T-helper 1 cell treated with Interleukin-12 subunit alpha and Interleukin-12 subunit beta and Interleukin-4 antibody, amounts not matched to agents 30 μg/mL and 1 μg/mL, for 36 hours (primary cell): ENCODE data around the gene CDKN2B-AS1.
"Not testable (repeated sequence)": the region's sequence is repeated elsewhere in the genome, so short reads cannot be mapped to it uniquely, and the experiment has no call there.

Experiments used
- H3K27ac Mint-ChIP-seq: one replicate; pipeline ENCODE4 v1.8.0; 2021; ENCODE audit warnings: mild to moderate bottlenecking, mixed read lengths
- H3K27me3 Mint-ChIP-seq: one replicate; pipeline ENCODE4 v1.8.0; 2021; ENCODE audit warnings: low read depth, mixed read lengths
- H3K36me3 Mint-ChIP-seq: one replicate; pipeline ENCODE4 v1.8.0; 2021; ENCODE audit warnings: low read depth, mixed read lengths
- H3K4me1 Mint-ChIP-seq: one replicate; pipeline ENCODE4 v1.8.0; 2021; ENCODE audit warnings: low read depth, mixed read lengths
- H3K4me3 Mint-ChIP-seq: one replicate; pipeline ENCODE4 v1.8.0; 2021; ENCODE audit warnings: mild to moderate bottlenecking, moderate library complexity, mixed read lengths
- H3K9me3 Mint-ChIP-seq: one replicate; pipeline ENCODE4 v1.8.0; 2021; ENCODE audit warnings: mixed read lengths

CDKN2B-AS1 gene

DNA sequence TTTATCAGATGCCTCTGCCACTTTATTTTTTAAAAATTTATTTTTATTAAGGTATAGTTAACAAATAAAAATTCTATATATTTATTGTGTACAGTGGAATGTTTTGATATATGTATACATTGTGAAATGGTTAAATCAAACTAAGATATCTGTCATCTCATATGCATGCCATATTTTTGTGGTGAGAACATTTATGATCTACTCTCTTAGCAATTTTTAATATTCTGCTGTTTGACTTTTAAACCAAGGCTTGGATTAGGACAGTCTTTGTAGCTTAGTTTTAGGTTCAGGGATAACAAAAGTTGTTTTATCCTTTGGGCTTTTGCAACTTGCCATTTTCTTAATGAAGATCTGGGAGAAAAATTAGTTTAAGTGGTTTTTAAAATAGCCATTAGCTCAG, 60.5 kb downstream of the CDKN2B-AS1 start:
- peaks cover 30% of the 10 kb centered on the region for H3K4me1 Mint-ChIP-seq
- H3K36me3 Mint-ChIP-seq, result peaks cover 29% of the 10 kb centered on the region
- H3K27me3 Mint-ChIP-seq, result peaks cover 35% of the 10 kb centered on the region
- no peaks in the 10 kb centered on the region for H3K9me3 Mint-ChIP-seq
- H3K4me3 Mint-ChIP-seq, result no peak overlapping the region
- no peak overlapping the region for H3K27ac Mint-ChIP-seq

DNA sequence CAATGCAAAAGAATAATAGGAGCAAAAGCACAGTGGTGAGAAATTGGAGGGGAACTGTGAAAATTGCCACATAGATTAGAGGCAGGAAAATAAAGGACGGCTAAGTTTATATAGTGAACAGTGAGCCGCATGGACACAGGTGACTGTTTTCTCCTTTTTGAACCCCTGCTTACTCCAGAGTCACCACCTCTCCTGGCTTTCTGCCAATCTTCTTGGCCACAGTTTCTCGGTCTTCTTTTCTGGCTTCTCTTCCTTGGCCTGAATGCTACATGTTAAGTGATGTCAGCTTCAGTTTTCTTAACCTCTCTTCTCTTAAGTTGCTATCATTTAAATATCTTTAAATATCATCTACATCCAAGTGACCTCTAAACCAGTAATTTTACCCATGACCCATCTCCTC, 61.8 kb downstream of the CDKN2B-AS1 start:
- H3K4me1 Mint-ChIP-seq, result peaks cover 21% of the 10 kb centered on the region
- H3K27ac Mint-ChIP-seq, result no peak overlapping the region
- no peak overlapping the region for H3K4me3 Mint-ChIP-seq
- H3K9me3 Mint-ChIP-seq, result no peaks in the 10 kb centered on the region
- peaks cover 41% of the 10 kb centered on the region for H3K27me3 Mint-ChIP-seq
- peaks cover 31% of the 10 kb centered on the region for H3K36me3 Mint-ChIP-seq

DNA sequence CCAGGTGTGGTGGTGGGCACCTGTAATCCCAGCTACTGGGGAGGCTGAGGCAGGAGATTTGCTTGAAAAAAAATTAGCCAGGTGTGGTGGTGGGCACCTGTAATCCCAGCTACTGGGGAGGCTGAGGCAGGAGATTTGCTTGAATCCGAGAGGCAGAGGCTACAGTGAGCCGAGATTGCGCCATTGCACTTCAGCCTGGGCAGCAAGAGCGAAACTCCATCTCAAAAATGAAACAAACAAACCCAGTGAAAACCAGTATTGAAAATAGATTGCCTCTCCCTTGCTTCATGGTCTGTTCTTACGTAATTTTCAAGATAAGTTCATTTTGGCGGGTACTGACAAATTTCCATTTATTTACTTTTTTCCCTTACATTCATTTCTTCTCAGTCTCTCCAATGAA, 63.4 kb downstream of the CDKN2B-AS1 start:
- not testable (repeated sequence) for H3K9me3 Mint-ChIP-seq, H3K4me3 Mint-ChIP-seq, H3K4me1 Mint-ChIP-seq, H3K27ac Mint-ChIP-seq
- peaks cover 48% of the 10 kb centered on the region for H3K27me3 Mint-ChIP-seq
- H3K36me3 Mint-ChIP-seq, result peaks cover 27% of the 10 kb centered on the region

DNA sequence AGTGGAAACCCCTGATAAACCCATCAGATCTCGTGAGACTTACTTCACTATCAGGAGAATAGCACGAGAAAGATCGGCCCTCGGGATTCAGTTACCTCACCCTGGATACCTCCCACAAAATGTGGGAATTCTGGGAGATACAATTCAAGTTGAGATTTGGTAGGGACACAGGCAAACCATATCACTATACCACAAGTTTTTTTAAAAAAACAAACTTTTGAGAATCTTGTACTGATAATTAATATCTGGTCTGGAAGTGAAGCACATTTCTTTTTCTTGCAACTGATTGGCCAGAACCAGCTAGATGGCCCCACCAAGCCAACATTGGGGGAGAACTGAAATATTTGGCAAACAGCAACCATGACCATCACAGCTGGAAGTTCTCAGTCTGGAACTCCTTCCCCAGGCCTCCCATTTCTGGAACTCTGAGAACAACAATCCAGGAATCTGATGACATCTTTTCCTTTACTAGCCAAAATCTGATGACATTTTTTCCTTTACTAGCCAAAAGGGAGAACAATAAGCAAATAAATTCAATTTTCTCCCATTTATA, 66.3 kb downstream of the CDKN2B-AS1 start:
- Mint-ChIP-seq H3K4me1 (peaks cover 21% of the 10 kb centered on the region), H3K9me3 (no peaks in the 10 kb centered on the region), H3K36me3 (peaks cover 32% of the 10 kb centered on the region), H3K4me3 (no peak overlapping the region), H3K27ac (no peak overlapping the region), H3K27me3 (peaks cover 62% of the 10 kb centered on the region)

DNA sequence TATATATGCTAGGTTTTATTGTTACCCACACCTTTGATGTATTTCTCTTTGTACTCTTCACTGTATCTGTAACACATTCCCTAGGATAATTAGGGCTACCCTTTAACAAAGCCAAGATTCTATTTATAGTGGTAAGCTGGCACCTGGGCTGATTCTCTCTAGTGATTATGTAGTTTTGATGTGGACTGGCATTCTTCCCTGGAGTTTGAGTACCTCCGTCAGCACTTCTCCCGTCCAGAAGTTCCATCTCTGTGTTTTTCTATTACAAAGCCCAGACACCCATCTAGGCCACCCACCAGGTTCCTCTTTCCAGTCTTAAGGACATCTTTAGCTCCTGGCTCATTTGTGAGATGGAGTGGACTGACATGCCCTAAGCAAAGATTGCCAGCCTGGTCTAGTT, 70.4 kb downstream of the CDKN2B-AS1 start:
- Mint-ChIP-seq H3K4me1 (peaks cover 30% of the 10 kb centered on the region), H3K9me3 (no peaks in the 10 kb centered on the region), H3K27me3 (peaks cover 62% of the 10 kb centered on the region), H3K27ac (peak overlapping the region; percentile 18), H3K36me3 (peaks cover 28% of the 10 kb centered on the region), H3K4me3 (no peak overlapping the region)

DNA sequence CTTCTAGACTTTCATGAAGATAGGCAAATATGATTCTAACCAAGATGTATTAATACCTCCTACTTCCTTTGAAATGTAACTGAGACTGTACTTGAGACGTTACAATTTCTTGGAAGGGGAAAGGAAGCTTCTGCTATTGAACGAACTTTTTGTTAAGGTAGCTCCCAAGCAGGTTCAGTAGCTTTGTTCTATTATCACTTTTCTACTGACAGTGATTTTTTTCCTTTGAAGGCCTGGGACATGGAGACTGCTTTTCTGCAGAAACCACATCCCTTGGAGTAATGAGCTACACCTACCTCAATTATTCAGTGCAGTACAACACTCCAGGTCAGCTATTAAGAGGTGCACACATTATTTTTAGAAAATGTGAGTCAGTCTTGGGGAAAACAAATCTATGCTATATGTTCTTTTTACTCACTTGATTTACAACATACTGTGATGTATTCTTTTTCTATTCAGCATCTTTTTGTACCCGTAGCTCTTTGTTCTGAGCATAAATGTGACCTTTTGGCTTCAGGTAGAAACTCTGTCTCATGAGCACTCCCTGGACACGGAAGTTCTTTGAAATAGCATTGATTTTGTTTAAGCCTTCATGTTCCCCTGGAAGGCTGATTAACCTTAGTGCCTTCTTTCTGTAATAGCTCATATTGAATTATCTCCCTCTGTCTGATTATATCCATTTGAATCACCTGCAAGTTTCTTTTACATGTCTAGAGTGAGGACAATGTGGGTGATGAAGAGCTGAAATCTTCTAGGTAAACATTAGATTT, 71.0 kb downstream of the CDKN2B-AS1 start:
- no peaks in the 10 kb centered on the region for H3K9me3 Mint-ChIP-seq
- H3K27ac Mint-ChIP-seq, result no peak overlapping the region
- H3K27me3 Mint-ChIP-seq, result peaks cover 60% of the 10 kb centered on the region
- H3K4me3 Mint-ChIP-seq, result peak overlapping the region; percentile 29
- H3K36me3 Mint-ChIP-seq, result peaks cover 25% of the 10 kb centered on the region
- H3K4me1 Mint-ChIP-seq, result peaks cover 32% of the 10 kb centered on the region

DNA sequence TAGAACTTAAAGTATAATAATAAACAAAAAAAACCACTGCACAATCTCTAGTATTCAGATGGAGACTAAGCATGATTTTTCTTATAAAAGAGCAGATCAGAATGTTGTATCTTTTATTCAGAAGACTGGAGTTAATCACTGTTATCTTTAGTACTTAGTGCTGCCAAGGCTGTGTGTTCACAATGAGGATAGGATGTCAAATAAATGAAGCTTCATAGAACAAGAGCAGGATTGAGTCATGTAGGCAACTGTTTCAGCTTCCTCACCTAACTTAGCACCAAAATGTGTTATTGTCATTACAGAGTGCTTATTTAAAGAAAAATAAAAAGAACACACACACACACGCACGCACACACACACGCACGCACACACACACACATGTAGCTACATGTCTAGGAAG, 72.6 kb downstream of the CDKN2B-AS1 start:
- H3K9me3 Mint-ChIP-seq, result no peaks in the 10 kb centered on the region
- no peak overlapping the region for H3K4me3 Mint-ChIP-seq
- peaks cover 58% of the 10 kb centered on the region for H3K27me3 Mint-ChIP-seq
- peaks cover 29% of the 10 kb centered on the region for H3K36me3 Mint-ChIP-seq
- H3K4me1 Mint-ChIP-seq, result peaks cover 42% of the 10 kb centered on the region
- no peak overlapping the region for H3K27ac Mint-ChIP-seq

DNA sequence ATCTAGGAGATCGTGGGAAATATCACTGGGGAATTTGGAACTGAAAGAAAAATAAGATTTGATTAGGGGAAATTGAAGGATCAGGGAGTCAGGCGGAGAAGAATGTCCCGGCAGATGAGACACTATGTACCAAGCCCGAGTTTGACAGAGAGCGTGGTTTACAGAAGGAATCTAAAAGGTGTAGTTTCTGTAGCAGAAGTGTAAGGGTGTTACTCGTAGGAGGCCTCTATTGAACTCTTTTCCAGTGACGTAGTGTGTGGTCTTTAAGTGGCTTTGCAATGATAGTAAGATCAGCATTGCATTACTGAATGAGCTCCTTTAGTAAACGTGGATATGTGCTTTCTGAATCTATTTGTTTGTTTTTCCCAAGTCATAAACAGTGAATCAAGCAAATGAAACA, 73.8 kb downstream of the CDKN2B-AS1 start:
- Mint-ChIP-seq H3K4me1 (peaks cover 50% of the 10 kb centered on the region), H3K36me3 (peaks cover 31% of the 10 kb centered on the region)

DNA sequence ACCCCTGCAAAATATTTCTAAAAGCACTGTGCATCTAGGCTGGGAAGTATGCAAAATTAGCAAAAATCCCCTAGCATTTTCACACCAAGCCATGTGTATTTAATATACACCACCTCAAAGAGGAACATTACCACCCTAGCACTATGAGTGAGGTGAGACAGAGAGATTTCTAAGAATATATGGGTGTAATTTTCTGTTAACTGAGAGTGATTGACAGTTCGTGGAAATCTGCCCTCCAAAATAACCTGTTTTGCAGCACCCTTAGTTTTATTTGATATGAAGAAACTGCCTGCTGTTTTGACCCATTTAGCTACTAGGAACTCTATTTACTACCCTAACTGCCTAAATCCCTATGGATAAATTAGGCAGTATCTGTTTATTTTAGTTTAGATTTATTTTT, 78.8 kb downstream of the CDKN2B-AS1 start:
- Mint-ChIP-seq H3K27me3 (peaks cover 35% of the 10 kb centered on the region), H3K4me1 (peaks cover 56% of the 10 kb centered on the region), H3K36me3 (peaks cover 29% of the 10 kb centered on the region), H3K27ac (peak overlapping the region; percentile 61), H3K9me3 (peaks cover 15% of the 10 kb centered on the region), H3K4me3 (peak overlapping the region; percentile 51)

More for the DNA sequence above, 73.8 kb downstream of the CDKN2B-AS1 start:
- H3K4me3 Mint-ChIP-seq, result no peak overlapping the region
- no peak overlapping the region for H3K27ac Mint-ChIP-seq
- H3K27me3 Mint-ChIP-seq, result peaks cover 47% of the 10 kb centered on the region
- no peaks in the 10 kb centered on the region for H3K9me3 Mint-ChIP-seq

DNA sequence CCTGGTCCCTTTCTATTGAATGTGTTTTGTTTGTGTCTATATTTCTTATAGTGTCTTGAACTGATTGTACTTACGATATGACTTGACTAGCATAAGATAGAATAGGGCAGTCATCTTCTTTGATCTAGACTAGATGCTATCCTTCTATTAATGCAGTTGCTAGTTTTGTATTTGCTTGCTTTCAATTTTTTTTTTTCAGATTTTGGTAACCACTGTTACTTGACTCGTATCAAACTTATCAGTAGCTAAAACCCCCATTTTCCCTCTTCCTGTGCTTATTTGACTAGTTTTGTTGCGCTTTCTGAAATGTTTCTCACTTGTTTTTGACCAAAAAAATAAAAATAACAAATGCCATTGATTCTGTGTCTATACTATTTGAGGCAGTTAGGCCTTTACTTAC, 83.5 kb downstream of the CDKN2B-AS1 start:
- peak overlapping the region; percentile 22 for H3K4me3 Mint-ChIP-seq
- peaks cover 28% of the 10 kb centered on the region for H3K9me3 Mint-ChIP-seq
- peaks cover 61% of the 10 kb centered on the region for H3K4me1 Mint-ChIP-seq
- H3K27ac Mint-ChIP-seq, result peak overlapping the region; percentile 83
- H3K27me3 Mint-ChIP-seq, result peaks cover 34% of the 10 kb centered on the region
- H3K36me3 Mint-ChIP-seq, result peaks cover 31% of the 10 kb centered on the region

DNA sequence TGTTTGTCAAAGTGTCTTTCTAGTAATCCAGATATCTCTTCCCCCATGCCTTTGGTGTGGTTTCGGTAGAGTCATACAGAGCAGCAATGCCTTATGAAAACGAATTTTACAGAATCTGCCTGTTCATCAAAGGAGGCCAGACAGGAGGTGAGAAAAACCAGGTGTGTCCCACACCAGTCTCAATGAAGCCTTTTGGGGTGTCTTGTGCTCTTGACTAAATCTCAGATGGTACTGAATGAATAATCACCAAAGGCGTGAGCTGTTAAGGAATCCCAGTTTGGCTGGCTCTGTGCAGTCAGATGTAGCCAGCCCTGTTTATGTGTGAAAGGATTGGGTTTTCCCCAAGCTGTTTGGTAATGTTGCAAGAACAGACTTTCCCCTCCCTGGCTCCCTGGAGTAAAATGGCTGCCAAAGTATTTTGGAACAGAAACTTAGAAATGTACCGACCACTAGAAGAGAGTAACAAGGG, 85.3 kb downstream of the CDKN2B-AS1 start:
- H3K27ac Mint-ChIP-seq, result peak overlapping the region; percentile 83
- H3K4me3 Mint-ChIP-seq, result peak overlapping the region; percentile 53
- peaks cover 49% of the 10 kb centered on the region for H3K4me1 Mint-ChIP-seq
- peaks cover 35% of the 10 kb centered on the region for H3K9me3 Mint-ChIP-seq
- H3K27me3 Mint-ChIP-seq, result peaks cover 50% of the 10 kb centered on the region
- H3K36me3 Mint-ChIP-seq, result peaks cover 36% of the 10 kb centered on the region

DNA sequence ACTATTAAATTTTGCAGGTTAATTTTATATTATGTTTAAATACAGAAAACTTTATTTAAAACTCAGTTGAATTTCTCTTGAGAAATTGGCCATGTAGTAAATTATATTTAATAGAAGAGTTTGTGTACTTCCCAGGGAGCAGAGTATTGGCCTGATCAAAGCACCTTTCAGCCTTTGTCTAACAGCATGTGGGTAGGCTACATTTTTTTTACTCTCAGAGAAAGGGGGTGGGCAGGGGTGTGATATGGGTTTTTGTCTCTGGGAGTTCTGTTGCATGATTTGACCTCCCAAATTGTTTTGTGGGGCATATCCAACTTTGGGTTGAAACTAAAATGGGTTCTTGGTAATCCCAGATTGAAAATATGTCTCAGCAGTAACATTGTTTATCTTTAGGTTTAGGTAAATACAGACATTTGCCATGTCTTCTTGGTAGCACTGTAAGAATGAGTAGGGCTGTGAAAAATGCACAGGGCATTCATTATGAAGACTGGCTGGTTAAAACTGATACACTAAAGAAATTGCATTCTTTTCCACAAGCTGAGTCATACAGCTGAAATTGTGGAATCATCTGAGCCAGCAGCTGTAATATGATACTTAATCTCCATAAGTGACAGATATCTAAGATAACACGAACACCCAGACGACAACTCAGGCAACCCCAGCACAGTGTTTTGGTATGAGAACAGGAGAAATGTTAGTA, 89.9 kb downstream of the CDKN2B-AS1 start:
- Mint-ChIP-seq H3K36me3 (peaks cover 21% of the 10 kb centered on the region), H3K27me3 (peaks cover 61% of the 10 kb centered on the region), H3K4me1 (peaks cover 20% of the 10 kb centered on the region), H3K4me3 (no peak overlapping the region), H3K9me3 (peaks cover 20% of the 10 kb centered on the region), H3K27ac (no peak overlapping the region)

DNA sequence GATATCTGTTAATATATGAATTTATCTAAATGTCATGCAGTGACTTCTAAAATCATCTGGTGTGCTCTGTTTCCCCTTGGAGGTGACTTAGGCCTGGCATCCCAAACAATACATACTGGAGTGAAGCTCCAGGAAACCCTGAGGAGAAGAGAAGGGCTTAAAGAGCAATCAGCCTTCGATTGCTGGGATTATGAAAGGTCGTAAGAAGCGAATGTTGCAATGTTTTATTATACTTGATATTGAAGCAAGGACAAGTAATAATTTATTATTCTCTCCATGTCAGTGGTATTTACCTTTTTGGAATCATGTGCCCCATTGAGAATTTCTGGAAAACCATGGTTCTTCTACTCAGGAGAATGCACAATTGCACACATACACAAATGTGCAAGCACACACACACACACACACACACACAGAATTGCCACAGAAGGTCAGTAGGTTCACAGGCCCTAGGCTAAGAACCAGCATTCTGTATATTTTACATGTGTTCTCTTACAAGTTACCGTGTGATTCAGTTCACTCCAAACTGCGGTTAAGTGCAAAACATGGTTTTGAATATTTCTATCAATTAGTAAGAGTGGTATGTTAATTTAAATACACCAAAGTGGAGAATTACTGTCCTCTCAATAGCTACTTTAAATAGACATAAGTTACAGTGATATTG, 93.6 kb downstream of the CDKN2B-AS1 start:
- H3K4me1 Mint-ChIP-seq, result peaks cover 5% of the 10 kb centered on the region
- no peak overlapping the region for H3K4me3 Mint-ChIP-seq
- H3K27ac Mint-ChIP-seq, result no peak overlapping the region
- peaks cover 11% of the 10 kb centered on the region for H3K9me3 Mint-ChIP-seq
- peaks cover 64% of the 10 kb centered on the region for H3K27me3 Mint-ChIP-seq
- H3K36me3 Mint-ChIP-seq, result peaks cover 8% of the 10 kb centered on the region

DNA sequence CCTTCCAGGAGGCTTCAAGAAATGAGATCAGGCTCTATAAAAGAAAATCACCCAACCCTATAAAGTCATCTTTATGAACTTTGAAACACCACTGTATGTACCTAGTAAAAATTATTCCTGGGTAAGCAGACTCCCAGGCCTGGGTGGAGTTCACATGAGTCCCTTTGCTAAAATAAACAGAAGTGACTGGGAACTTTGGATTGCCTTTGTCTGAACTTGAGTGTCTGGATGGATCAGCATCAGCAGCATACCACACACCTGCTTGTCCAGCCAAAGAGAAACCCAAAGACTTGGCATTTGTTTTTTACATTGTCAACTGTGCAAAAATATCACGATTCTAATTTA, 94.1 kb downstream of the CDKN2B-AS1 start:
- H3K4me1 Mint-ChIP-seq, result peaks cover 5% of the 10 kb centered on the region
- no peak overlapping the region for H3K4me3 Mint-ChIP-seq
- peaks cover 59% of the 10 kb centered on the region for H3K27me3 Mint-ChIP-seq
- H3K27ac Mint-ChIP-seq, result no peak overlapping the region
- H3K36me3 Mint-ChIP-seq, result peaks cover 5% of the 10 kb centered on the region
- peaks cover 6% of the 10 kb centered on the region for H3K9me3 Mint-ChIP-seq
